CD4-positive, alpha-beta T cell (primary cell): ENCODE results near the gene CXCR6. TPM values are rescaled to one million over a fixed set of nuclear protein-coding genes. Genes with fewer than 3 reads are reported as not detected.

Experiments used
- ATAC-seq: fragments of 200-7000 bp; cut with Tn5 transposase; one replicate; pipeline ENCODE4 v1.10.0; 2022; ENCODE audit warnings: mild to moderate bottlenecking; ENCODE audit not compliant: poor library complexity
- CTCF ChIA-PET: fragments of 350-600 bp; sonication (Branson Sonifier 250); formaldehyde crosslinking; loops from one replicate; lab custom pipeline; 2021; ENCODE audit warnings: antibody characterized with exemption, inconsistent platforms; lab: Charles Lee
- POLR2A ChIA-PET: fragments of 350-600 bp; sonication (Branson Sonifier 250); formaldehyde crosslinking; loops from one replicate; lab custom pipeline; 2021; ENCODE audit warnings: antibody characterized with exemption, inconsistent platforms; lab: Charles Lee
- DNase-seq, 14 experiments: peaks; one replicate each; pipeline ENCODE4 v3.0.0-alpha.2; 2013 to 2020; ENCODE audit warnings: mixed read lengths in 2 of 14
- H3K27ac ChIP-seq, 2 donors: one replicate each; pipeline versions ENCODE4 v1.5.1 to v1.7.0; 2013; ENCODE audit warnings: low read length in 2 of 2, low read depth in 1 of 2, mild to moderate bottlenecking in 1 of 2
- H3K27me3 ChIP-seq, 2 experiments: 1 replicate in 1 of 2; 2 replicates in 1 of 2; pipeline versions ENCODE4 v1.6.1 to v1.7.0; 2013; ENCODE audit warnings: low read length in 2 of 2, control low read depth in 1 of 2, mild to moderate bottlenecking in 1 of 2, moderate library complexity in 1 of 2; ENCODE audit not compliant: insufficient read depth in 2 of 2, control insufficient read depth in 1 of 2
- H3K36me3 ChIP-seq: one replicate; pipeline ENCODE4 v1.6.1; 2013; ENCODE audit warnings: low read length, control low read depth; ENCODE audit not compliant: insufficient read depth
- H3K4me1 ChIP-seq: one replicate; pipeline ENCODE4 v1.6.1; 2013; ENCODE audit warnings: low read length, control low read depth; ENCODE audit not compliant: insufficient read depth
- H3K4me3 ChIP-seq: one replicate; pipeline ENCODE4 v1.5.1; 2013; ENCODE audit warnings: mild to moderate bottlenecking, low read length, moderate library complexity
- H3K9me3 ChIP-seq, 2 experiments: 1 replicate in 1 of 2; 2 replicates in 1 of 2; pipeline versions ENCODE4 v1.6.1 to v1.7.0; 2013; ENCODE audit warnings: low read length in 2 of 2, mild to moderate bottlenecking in 2 of 2, control low read depth in 1 of 2, moderate library complexity in 1 of 2; ENCODE audit not compliant: control insufficient read depth in 1 of 2, insufficient read depth in 1 of 2
- H3K27ac Mint-ChIP-seq: one replicate; pipeline ENCODE4 v1.8.0; 2020; ENCODE audit warnings: mixed read lengths
- H3K27me3 Mint-ChIP-seq: one replicate; pipeline ENCODE4 v1.8.0; 2021; ENCODE audit warnings: mixed read lengths
- H3K36me3 Mint-ChIP-seq: one replicate; pipeline ENCODE4 v1.8.0; 2021; ENCODE audit warnings: low read depth, mixed read lengths
- H3K4me1 Mint-ChIP-seq: one replicate; pipeline ENCODE4 v1.8.0; 2021; ENCODE audit warnings: low read depth, mixed read lengths
- H3K4me3 Mint-ChIP-seq: one replicate; pipeline ENCODE4 v1.8.0; 2020; ENCODE audit warnings: mild to moderate bottlenecking, mixed read lengths
- H3K9me3 Mint-ChIP-seq: one replicate; pipeline ENCODE4 v1.8.0; 2020; ENCODE audit warnings: mixed read lengths
- CTCF ChIP-seq: fragments of 200-600 bp; IDR thresholded peaks from one replicate; pipeline ENCODE4 v1.8.0; 2022; ENCODE audit warnings: antibody characterized with exemption, mild to moderate bottlenecking
- intact Hi-C, 2 experiments: fragments of 100-400 bp; cut with DNase I in 1 of 2; cut with micrococcal nuclease in 1 of 2; formaldehyde crosslinking; loops; one replicate each; pipeline versions ENCODE4 v1.15.1 to v1.9.0; 2023 to 2025; cut with DNase I, micrococcal nuclease
- total RNA-seq, 174 experiments: library from RNA in 2 of 174; stranded (reverse) in 2 of 174; gene quantifications; one replicate each; pipeline ENCODE4 v1.2.3 and lab custom pipeline; 2021 to 2026

Gene CXCR6
- total RNA-seq, 2 experiments from 2014 or later: 1.7 to 2.0 TPM

GRCh38 chr3:45922039-45922326, 21.3 kb upstream of the CXCR6 start:
- Mint-ChIP-seq H3K27me3 (no peaks in the 10 kb centered on the region), H3K4me1 (peaks cover 22% of the 10 kb centered on the region), H3K4me3 (no peak overlapping the region), H3K27ac (peak overlapping the region; percentile 84), H3K36me3 (peaks cover 73% of the 10 kb centered on the region), H3K9me3 (no peaks in the 10 kb centered on the region)
- no peak overlapping the region for H3K4me3 ChIP-seq
- POLR2A ChIA-PET: interaction anchor here (0.9 kb wide), 1 partner anchor 12 kb away, joined by 3 read pairs; no protein-coding TSS in a partner anchor
- intact Hi-C loops: loop anchor here in 1 of 2 experiments (10.0 kb wide), 1 partner anchor 877 kb away; no protein-coding TSS in a partner anchor
- TF ChIP-seq CTCF: no peak
- H3K27me3 ChIP-seq: no peaks in the 10 kb centered on the region
- CTCF ChIA-PET: no interaction called here
- no peaks in the 10 kb centered on the region for H3K9me3 ChIP-seq
- ATAC-seq (no peak), DNase-seq (no peak)
- H3K36me3 ChIP-seq: peaks cover 67% of the 10 kb centered on the region
- peak overlapping the region in 1 of 2 donors; percentile 5 for H3K27ac ChIP-seq
- peaks cover 20% of the 10 kb centered on the region for H3K4me1 ChIP-seq

- ATAC-seq: no peak
- POLR2A ChIA-PET: interaction anchor here (1.5 kb wide), 1 partner anchor 142 kb away, joined by 4 read pairs; no protein-coding TSS in a partner anchor
- intact Hi-C loops: loop anchor here in 1 of 2 experiments (10.0 kb wide), 1 partner anchor 878 kb away; no protein-coding TSS in a partner anchor
- no peak for DNase-seq
- no peak for TF ChIP-seq CTCF
- peaks cover 14% of the 10 kb centered on the region for H3K4me1 ChIP-seq
- H3K4me3 ChIP-seq: no peak overlapping the region
- no peaks in the 10 kb centered on the region for H3K9me3 Mint-ChIP-seq
- H3K4me3 Mint-ChIP-seq: no peak overlapping the region
- H3K27me3 Mint-ChIP-seq: no peaks in the 10 kb centered on the region
- H3K27me3 ChIP-seq: no peaks in the 10 kb centered on the region
- no peak overlapping the region for H3K27ac ChIP-seq
- peaks cover 20% of the 10 kb centered on the region for H3K4me1 Mint-ChIP-seq
- H3K27ac Mint-ChIP-seq: peak overlapping the region; percentile 42
- peaks cover 78% of the 10 kb centered on the region for H3K36me3 ChIP-seq
- H3K9me3 ChIP-seq: no peaks in the 10 kb centered on the region
- CTCF ChIA-PET: no interaction called here
- H3K36me3 Mint-ChIP-seq: peaks cover 79% of the 10 kb centered on the region
These were observed 20.2 kb upstream of the CXCR6 start for GRCh38 chr3:45922950-45923590.

GRCh38 chr3:45923755-45924154, 19.5 kb upstream of the CXCR6 start:
- Mint-ChIP-seq H3K9me3 (no peaks in the 10 kb centered on the region), H3K36me3 (peaks cover 79% of the 10 kb centered on the region), H3K4me1 (peaks cover 21% of the 10 kb centered on the region), H3K27ac (no peak overlapping the region), H3K27me3 (no peaks in the 10 kb centered on the region), H3K4me3 (no peak overlapping the region)
- no peak overlapping the region for H3K27ac ChIP-seq
- H3K27me3 ChIP-seq: no peaks in the 10 kb centered on the region
- DNase-seq (no peak), ATAC-seq (no peak)
- H3K4me3 ChIP-seq: no peak overlapping the region
- no peaks in the 10 kb centered on the region for H3K9me3 ChIP-seq
- ChIA-PET POLR2A (interaction anchor here (1.5 kb wide), 1 partner anchor 141 kb away, joined by 4 read pairs; no protein-coding TSS in a partner anchor), CTCF (no interaction called here)
- TF ChIP-seq CTCF: no peak
- H3K4me1 ChIP-seq: peaks cover 15% of the 10 kb centered on the region
- peaks cover 84% of the 10 kb centered on the region for H3K36me3 ChIP-seq
- intact Hi-C loops: loop anchor here in 1 of 2 experiments (10.0 kb wide), 1 partner anchor 879 kb away; no protein-coding TSS in a partner anchor
